ENCODE measurements around the gene MTG1.

- TF ChIP-seq POLR2A (IDR thresholded peaks at IDR 0.05; ENCODE audit: low read length) (no peak), GATA1 (IDR thresholded peaks at IDR 0.05; ENCODE audit: low read depth, low read length) (no peak)
Observed at GRCh38 chr10:133358925-133359310, 35.0 kb upstream of the MTG1 start.

Measured in erythroblast (primary cell).